Measurements from ENCODE around the gene H6PD.

The H6PD gene

DNA sequence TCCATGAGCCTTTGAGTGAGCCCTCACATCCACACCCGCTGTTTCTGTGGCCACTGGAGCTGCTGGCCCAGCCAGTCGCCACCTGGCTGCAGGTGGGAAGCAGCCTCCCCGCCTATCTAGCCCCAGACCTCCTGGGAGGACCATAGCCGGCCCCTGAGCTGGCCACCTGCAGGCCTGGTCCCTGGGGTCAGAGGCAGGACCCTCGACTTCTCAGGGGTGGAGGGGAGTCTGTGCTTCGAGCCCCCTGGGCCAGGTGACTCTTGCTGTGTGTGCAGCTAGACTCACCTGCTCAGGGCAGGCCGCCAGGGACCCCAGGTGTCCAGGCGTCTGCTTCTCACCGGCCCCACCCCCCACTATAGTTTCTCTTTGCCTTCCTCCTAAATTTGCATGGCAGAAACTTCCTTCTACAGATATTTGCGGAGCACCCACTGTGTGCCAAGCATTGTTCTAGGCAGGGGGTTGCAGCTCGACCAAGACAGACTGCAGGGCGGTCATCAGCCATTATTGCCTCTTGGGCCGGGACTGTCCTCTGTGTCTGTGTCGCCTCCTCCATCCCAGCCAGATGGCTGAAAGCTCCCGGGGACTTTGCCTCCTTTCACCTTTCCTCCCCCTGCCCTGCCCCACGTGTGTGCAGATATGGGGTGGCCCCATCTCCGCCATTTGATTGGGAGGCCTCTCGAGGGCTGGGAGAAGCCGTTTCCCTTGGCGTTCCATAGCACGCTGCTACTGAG is 85.4 kb downstream of the H6PD start:
- no peak for DNase-seq
